Mucosa of descending colon (tissue), 3 donors: ENCODE measurements around the gene LSS. TPM values are rescaled to one million over a fixed set of nuclear protein-coding genes. Genes with fewer than 3 reads are reported as not detected.

Source experiments
- ATAC-seq: fragments of 200-7000 bp; cut with Tn5 transposase; one replicate; pipeline ENCODE4 v1.9.1; 2020; ENCODE audit warnings: mild to moderate bottlenecking, moderate library complexity
- DNase-seq, 3 donors: peaks; one replicate each; pipeline ENCODE4 v3.0.0-alpha.2; 2020
- H3K36me3 ChIP-seq: fragments of 200-600 bp; one replicate; pipeline ENCODE4 v1.8.0; 2021; ENCODE audit warnings: low read depth, mild to moderate bottlenecking
- H3K4me1 ChIP-seq: fragments of 200-600 bp; one replicate; pipeline ENCODE4 v1.8.0; 2021; ENCODE audit warnings: low read depth, mild to moderate bottlenecking
- H3K4me3 ChIP-seq: fragments of 200-600 bp; one replicate; pipeline ENCODE4 v1.8.0; 2021; ENCODE audit warnings: mild to moderate bottlenecking
- H3K9me3 ChIP-seq: fragments of 200-600 bp; one replicate; pipeline ENCODE4 v1.8.0; 2021; ENCODE audit warnings: mild to moderate bottlenecking
- intact Hi-C, 2 donors: fragments of 100-400 bp; cut with DNase I in 1 of 2; cut with micrococcal nuclease in 1 of 2; formaldehyde crosslinking; loops; one replicate each; pipeline versions ENCODE4 v1.11.0 to v1.11.1; 2022; cut with DNase I, micrococcal nuclease
- total RNA-seq, 3 donors: library from RNA; stranded (reverse); fragmentation: NEBNext Ultra II Directional in 2 of 3; extraction: Animal tissue kit (Norgen Biotek cat#: 25700) in 2 of 3; gene quantifications; one replicate each; pipeline versions ENCODE4 v1.2.1 to v1.2.4, GENCODE V29; 2021 to 2023
- TF ChIP-seq, protein P1 (sequence below): fragments of 200-600 bp; IDR thresholded peaks from one replicate; pipeline ENCODE4 v1.8.0; 2022; ENCODE audit warnings: antibody characterized with exemption, mild to moderate bottlenecking
- donor health status: DM: no; HTN: no; CAD: no; lungs with moderate emphysema.
- donor health status: DM: no; HTN: no; CAD: no.
- donor health status: DM: no; HTN: yes; CAD: no.

The LSS gene
- total RNA-seq, 3 donors from 2014 or later: 72.6 to 84.8 (median 81.1) TPM

GRCh38 chr21:46138383-46138970 is 90.1 kb downstream of the LSS start:
- Histone ChIP-seq H3K4me3 (no peak overlapping the region), H3K4me1 (peaks cover 1% of the 10 kb centered on the region), H3K36me3 (no peaks in the 10 kb centered on the region), H3K9me3 (no peaks in the 10 kb centered on the region)
- ATAC-seq: no peak
- DNase-seq: no peak
- TF ChIP-seq, protein P1, sequence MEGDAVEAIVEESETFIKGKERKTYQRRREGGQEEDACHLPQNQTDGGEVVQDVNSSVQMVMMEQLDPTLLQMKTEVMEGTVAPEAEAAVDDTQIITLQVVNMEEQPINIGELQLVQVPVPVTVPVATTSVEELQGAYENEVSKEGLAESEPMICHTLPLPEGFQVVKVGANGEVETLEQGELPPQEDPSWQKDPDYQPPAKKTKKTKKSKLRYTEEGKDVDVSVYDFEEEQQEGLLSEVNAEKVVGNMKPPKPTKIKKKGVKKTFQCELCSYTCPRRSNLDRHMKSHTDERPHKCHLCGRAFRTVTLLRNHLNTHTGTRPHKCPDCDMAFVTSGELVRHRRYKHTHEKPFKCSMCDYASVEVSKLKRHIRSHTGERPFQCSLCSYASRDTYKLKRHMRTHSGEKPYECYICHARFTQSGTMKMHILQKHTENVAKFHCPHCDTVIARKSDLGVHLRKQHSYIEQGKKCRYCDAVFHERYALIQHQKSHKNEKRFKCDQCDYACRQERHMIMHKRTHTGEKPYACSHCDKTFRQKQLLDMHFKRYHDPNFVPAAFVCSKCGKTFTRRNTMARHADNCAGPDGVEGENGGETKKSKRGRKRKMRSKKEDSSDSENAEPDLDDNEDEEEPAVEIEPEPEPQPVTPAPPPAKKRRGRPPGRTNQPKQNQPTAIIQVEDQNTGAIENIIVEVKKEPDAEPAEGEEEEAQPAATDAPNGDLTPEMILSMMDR: no peak
- intact Hi-C loops: no loop called here

Other genes starting within 250 kb of the LSS start
- 100 to 1,000 TPM in 2 of 3 donors, 10 to 100 TPM in 1; 45.0 to 663 (median 114) TPM for gene COL6A1, start 247.0 kb downstream of the LSS start, total RNA-seq
- 100 to 1,000 TPM in 2 of 3 donors, 10 to 100 TPM in 1; 65.1 to 858 (median 191) TPM for gene COL6A2, start 130.7 kb downstream of the LSS start, total RNA-seq
- 1 to 10 TPM in 1 of 3 donors, under 1 TPM in 1, not detected in 1; 0.36 to 2.1 TPM for gene FTCD, start 73.2 kb downstream of the LSS start, total RNA-seq
- gene SPATC1L, start 44.3 kb downstream of the LSS start, total RNA-seq: 10 to 100 TPM in 1 of 3 donors, 1 to 10 TPM in 2; 4.6 to 10.9 (median 4.6) TPM
- 100 to 1,000 TPM in 1 of 3 donors, 10 to 100 TPM in 2; 90.9 to 109 (median 98.1) TPM for gene MCM3AP, start 56.8 kb upstream of the LSS start, total RNA-seq
- gene YBEY, start 57.6 kb upstream of the LSS start, total RNA-seq: 10 to 100 TPM; 10.5 to 20.8 (median 17.1) TPM
- 10 to 100 TPM in 1 of 3 donors, 1 to 10 TPM in 2; 5.5 to 11.9 (median 5.6) TPM for gene C21orf58, start 95.1 kb upstream of the LSS start, total RNA-seq
- gene PCNT, start 95.4 kb upstream of the LSS start, total RNA-seq: 10 to 100 TPM; 20.4 to 36.9 (median 26.1) TPM
- 10 to 100 TPM; 43.8 to 56.7 (median 49.3) TPM for gene DIP2A, start 230.1 kb upstream of the LSS start, total RNA-seq